HCT116 (cell line): ENCODE measurements around the gene TMEM44. TPM values are rescaled to one million over a fixed set of nuclear protein-coding genes. Genes with fewer than 3 reads are reported as not detected.

Experiments used
- ATAC-seq: fragments of 200-7000 bp; cut with Tn5 transposase; 2 replicates; pipeline ENCODE4 v1.9.1; 2020; ENCODE audit warnings: mild to moderate bottlenecking, moderate library complexity
- BruUV-seq: library from RNA; stranded (reverse); fragments of 400-500 nt; replicated peaks from 2 replicates; lab custom pipeline; 2021; lab: Mats Ljungman, UMichigan
- CTCF ChIA-PET: fragments of 300-600 bp; sonication (Branson Sonifier 250); formaldehyde crosslinking; loops from one replicate; lab custom pipeline; 2021; ENCODE audit warnings: antibody characterized with exemption; lab: Charles Lee
- POLR2A ChIA-PET: fragments of 300-600, 350-600 bp; sonication (Branson Sonifier 250); formaldehyde crosslinking; loops from one replicate; lab custom pipeline; 2021; ENCODE audit warnings: antibody characterized with exemption; lab: Charles Lee
- RAD21 ChIA-PET, 2 experiments: fragments of 300-600 bp; sonication (Branson Sonifier 250); formaldehyde crosslinking; loops; one replicate each; lab custom pipeline; 2023; ENCODE audit warnings: low total read pairs in 2 of 2; ENCODE audit not compliant: uncharacterized antibody in 2 of 2, unreplicated experiment in 2 of 2, low non-redundant PET in 1 of 2; lab: Charles Lee
- DNase-seq: peaks from one replicate; pipeline ENCODE4 v3.0.0-alpha.2; 2010; ENCODE audit warnings: low read depth, low spot score
- H2AFZ ChIP-seq: fragments of 200-600 bp; shearing (Covaris generic), sonication (generic); 2 replicates; pipeline ENCODE4 v1.6.1; 2017; ENCODE audit warnings: low read depth, mixed run types, mixed read lengths, antibody characterized with exemption, low read length; ENCODE audit not compliant: poor library complexity, severe bottlenecking
- H3K27ac ChIP-seq: 2 replicates; pipeline ENCODE4 v1.5.1; 2012; ENCODE audit warnings: low read depth, low read length
- H3K27me3 ChIP-seq: fragments of 200-600 bp; sonication (generic); 2 replicates; pipeline ENCODE4 v1.6.1; 2016; ENCODE audit warnings: mixed run types, low read length, mixed read lengths; ENCODE audit not compliant: insufficient read depth
- H3K36me3 ChIP-seq, 2 experiments: fragments of 200-500 bp in 1 of 2; fragments of 200-600 bp in 1 of 2; sonication (Bioruptor generic) in 1 of 2; sonication (generic) in 1 of 2; 2 replicates each; pipeline versions ENCODE4 v1.5.1 to v1.6.1; 2014 to 2016; ENCODE audit warnings: low read length in 2 of 2, inconsistent platforms in 1 of 2, mixed read lengths in 1 of 2, mixed run types in 1 of 2; ENCODE audit not compliant: insufficient read depth in 2 of 2, control insufficient read depth in 1 of 2
- H3K4me1 ChIP-seq, 2 experiments: fragments of 200-600 bp in 1 of 2; sonication (generic) in 1 of 2; 2 replicates each; pipeline versions ENCODE4 v1.5.1 to v1.6.1; 2012 to 2017; ENCODE audit warnings: low read length in 2 of 2, inconsistent platforms in 1 of 2, mild to moderate bottlenecking in 1 of 2, mixed read lengths in 1 of 2, mixed run types in 1 of 2, moderate library complexity in 1 of 2; ENCODE audit not compliant: insufficient read depth in 2 of 2, control insufficient read depth in 1 of 2
- H3K4me2 ChIP-seq: fragments of 200-600 bp; sonication (generic); 2 replicates; pipeline ENCODE4 v1.6.1; 2017; ENCODE audit warnings: mixed run types, low read length, mixed read lengths
- H3K4me3 ChIP-seq, 2 experiments: fragments of 200-600 bp in 1 of 2; sonication (generic) in 1 of 2; replicated peaks in 1 of 2; 2 replicates each; pipeline ENCODE4 v1.5.1; 2011 to 2016; ENCODE audit warnings: low read length in 2 of 2, control low read depth in 1 of 2, low read depth in 1 of 2, mild to moderate bottlenecking in 1 of 2, mixed read lengths in 1 of 2, mixed run types in 1 of 2
- H3K79me2 ChIP-seq: fragments of 200-600 bp; sonication (generic); 2 replicates; pipeline ENCODE4 v1.6.1; 2017; ENCODE audit warnings: mild to moderate bottlenecking, mixed run types, low read length, moderate library complexity, mixed read lengths; ENCODE audit not compliant: insufficient read depth
- H3K9ac ChIP-seq: fragments of 200-600 bp; sonication (generic); 2 replicates; pipeline ENCODE4 v1.6.1; 2016; ENCODE audit warnings: low read length, mixed read lengths
- H3K9me2 ChIP-seq: fragments of 200-600 bp; sonication (generic), shearing (Covaris generic); 2 replicates; pipeline ENCODE4 v1.6.1; 2017; ENCODE audit warnings: mixed run types, mild to moderate bottlenecking, moderate library complexity; ENCODE audit not compliant: insufficient read depth
- H3K9me3 ChIP-seq, 2 experiments: fragments of 200-500 bp in 1 of 2; fragments of 200-600 bp in 1 of 2; sonication (Bioruptor generic) in 1 of 2; sonication (generic) in 1 of 2; 2 replicates each; pipeline ENCODE4 v1.6.1; 2014 to 2017; ENCODE audit warnings: low read length in 2 of 2, mixed read lengths in 2 of 2, inconsistent platforms in 1 of 2, low read depth in 1 of 2, mild to moderate bottlenecking in 1 of 2, mixed run types in 1 of 2, moderate library complexity in 1 of 2; ENCODE audit not compliant: control insufficient read depth in 1 of 2, insufficient read depth in 1 of 2
- H4K20me1 ChIP-seq: fragments of 200-600 bp; sonication (generic), shearing (Covaris generic); 2 replicates; pipeline ENCODE4 v1.6.1; 2017; ENCODE audit warnings: mixed run types, mild to moderate bottlenecking, moderate library complexity; ENCODE audit not compliant: insufficient read depth
- CTCF ChIP-seq, 3 experiments: fragments of 200-600 bp in 1 of 3; sonication (generic) in 1 of 3; IDR thresholded peaks in 2 of 3; conservative IDR thresholded peaks in 1 of 3; 2 replicates each; pipeline ENCODE4 v1.5.1; 2012 to 2017; ENCODE audit warnings: low read depth in 2 of 3, low read length in 2 of 3, antibody characterized with exemption in 1 of 3, borderline replicate concordance in 1 of 3, control low read depth in 1 of 3, mild to moderate bottlenecking in 1 of 3, mixed read lengths in 1 of 3, mixed run types in 1 of 3, moderate library complexity in 1 of 3; ENCODE audit not compliant: insufficient read depth in 1 of 3
- EGR1 ChIP-seq: IDR thresholded peaks from 2 replicates; pipeline ENCODE4 v1.6.1; 2012; ENCODE audit warnings: low read depth
- FOSL1 ChIP-seq: IDR thresholded peaks from 2 replicates; pipeline ENCODE4 v1.6.1; 2012; ENCODE audit warnings: low read depth
- JUND ChIP-seq: IDR thresholded peaks from 2 replicates; pipeline ENCODE4 v1.6.1; 2012
- MAX ChIP-seq: IDR thresholded peaks from 2 replicates; pipeline ENCODE4 v1.6.1; 2012
- RAD21 ChIP-seq: IDR thresholded peaks from 2 replicates; pipeline ENCODE4 v1.6.1; 2012; ENCODE audit warnings: low read depth, mild to moderate bottlenecking
- REST ChIP-seq: IDR thresholded peaks from 2 replicates; pipeline ENCODE4 v1.6.1; 2012; ENCODE audit warnings: low read depth
- SIN3A ChIP-seq: IDR thresholded peaks from 2 replicates; pipeline ENCODE4 v1.6.1; 2012; ENCODE audit warnings: low read depth
- SP1 ChIP-seq: IDR thresholded peaks from 2 replicates; pipeline ENCODE4 v1.6.1; 2012; ENCODE audit warnings: low read depth
- SRF ChIP-seq: IDR thresholded peaks from 2 replicates; pipeline ENCODE4 v1.6.1; 2012; ENCODE audit warnings: low read depth
- TCF7L2 ChIP-seq: IDR thresholded peaks from 2 replicates; pipeline ENCODE4 v1.7.0; 2011; ENCODE audit warnings: borderline replicate concordance, inconsistent platforms; ENCODE audit not compliant: insufficient read depth, insufficient read length; ENCODE audit errors: extremely low read depth
- ZFX ChIP-seq: fragments of 450-650 bp; IDR thresholded peaks from 2 replicates; pipeline ENCODE4 v1.6.1; 2017
- ZNF274 ChIP-seq: fragments of 200-500 bp; sonication (Bioruptor generic); IDR thresholded peaks from 2 replicates; pipeline ENCODE4 v1.6.1; 2014; ENCODE audit warnings: mild to moderate bottlenecking, low read depth, low read length, inconsistent platforms
- intact Hi-C: fragments of 100-400 bp; cut with micrococcal nuclease; formaldehyde crosslinking; loops from 2 replicates; pipeline ENCODE4 v1.10.0; 2022
- total RNA-seq: library from RNA; stranded (reverse); gene quantifications from one replicate; pipeline ENCODE4 v1.2.1, GENCODE V29; 2021; ENCODE audit not compliant: unreplicated experiment
- TF ChIP-seq, protein P1 (sequence below): IDR thresholded peaks from 2 replicates; pipeline ENCODE4 v1.6.1; 2012

TMEM44 gene
- total RNA-seq, 1 experiment from 2014 or later: 30.3 TPM

DNA sequence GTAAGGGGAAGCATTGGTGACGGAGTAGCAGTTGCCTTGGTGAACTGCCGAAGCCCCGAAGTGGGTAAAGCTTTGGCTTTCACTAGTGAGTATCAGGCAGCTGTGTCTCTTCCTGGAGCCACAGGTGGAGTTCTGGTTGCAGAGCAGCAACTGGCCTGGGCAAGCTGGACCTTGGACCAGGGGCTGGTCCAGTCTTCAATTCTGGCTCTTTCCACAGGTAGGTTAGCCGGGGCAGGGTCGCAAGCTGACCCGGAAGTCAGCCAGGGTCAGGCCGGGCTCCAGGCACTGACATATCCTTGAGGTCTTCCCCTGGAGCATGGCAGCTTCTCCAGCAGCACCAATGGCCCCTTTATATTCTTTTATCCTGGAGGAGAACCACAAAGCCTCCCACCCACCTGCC, 73.2 kb downstream of the TMEM44 start:
- H3K4me2 ChIP-seq: no peak overlapping the region
- H4K20me1 ChIP-seq: no peaks in the 10 kb centered on the region
- ChIA-PET POLR2A (no interaction called here), CTCF (no interaction called here), RAD21 (no interaction called here)
- H3K9me2 ChIP-seq: no peaks in the 10 kb centered on the region
- DNase-seq (no peak), ATAC-seq (no peak)
- TF ChIP-seq REST (no peak), SRF (no peak), MAX (no peak), SP1 (no peak), RAD21 (no peak)
- H3K79me2 ChIP-seq: no peaks in the 10 kb centered on the region
- H3K27me3 ChIP-seq: no peaks in the 10 kb centered on the region
- no peak overlapping the region for H3K27ac ChIP-seq
- BruUV-seq: no TSS peak
- no peak overlapping the region for H2AFZ ChIP-seq
- H3K4me3 ChIP-seq: no peak overlapping the region
- no peaks in the 10 kb centered on the region for H3K9me3 ChIP-seq
- no peak overlapping the region for H3K9ac ChIP-seq
- no peaks in the 10 kb centered on the region for H3K36me3 ChIP-seq
- intact Hi-C loops: no loop called here
- peaks cover 0 to 7% of the 10 kb centered on the region in 2 experiments; a peak in 2 of 4 replicates for H3K4me1 ChIP-seq

DNA sequence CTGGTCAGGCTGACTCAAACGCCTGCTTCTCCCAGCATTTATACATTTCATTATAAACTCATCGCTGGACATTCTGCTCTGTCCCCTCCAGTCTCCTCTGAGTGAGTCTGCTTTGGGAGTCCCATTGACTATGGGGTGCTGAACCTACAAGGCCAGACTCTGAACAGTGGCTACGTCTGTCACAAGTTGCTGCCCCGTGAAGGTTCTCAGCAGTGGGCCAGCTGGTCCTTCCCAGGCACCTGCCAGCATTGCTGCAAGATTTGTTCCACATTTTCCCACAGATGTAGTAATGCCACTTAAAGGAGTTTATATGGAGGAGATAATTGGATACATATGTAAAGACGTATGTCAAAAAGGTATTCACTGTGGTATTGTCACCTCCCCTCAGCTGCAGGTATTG, 73.7 kb downstream of the TMEM44 start:
- ChIA-PET POLR2A (no interaction called here), CTCF (no interaction called here), RAD21 (no interaction called here)
- no peaks in the 10 kb centered on the region for H3K9me3 ChIP-seq
- H3K27me3 ChIP-seq: no peaks in the 10 kb centered on the region
- H3K27ac ChIP-seq: no peak overlapping the region
- H3K4me1 ChIP-seq: peaks cover 0 to 7% of the 10 kb centered on the region in 2 experiments; a peak in 2 of 4 replicates
- H4K20me1 ChIP-seq: no peaks in the 10 kb centered on the region
- DNase-seq (no peak), ATAC-seq (no peak)
- H3K9ac ChIP-seq: no peak overlapping the region
- no peaks in the 10 kb centered on the region for H3K36me3 ChIP-seq
- H3K9me2 ChIP-seq: no peaks in the 10 kb centered on the region
- H3K79me2 ChIP-seq: no peaks in the 10 kb centered on the region
- no peak overlapping the region for H2AFZ ChIP-seq
- no peak overlapping the region for H3K4me3 ChIP-seq
- BruUV-seq: no TSS peak
- H3K4me2 ChIP-seq: no peak overlapping the region
- intact Hi-C loops: no loop called here
- no peak for TF ChIP-seq SIN3A
- TF ChIP-seq SRF: no peak
- no peak for TF ChIP-seq ZFX
- no peak for TF ChIP-seq SP1
- TF ChIP-seq, protein P1, sequence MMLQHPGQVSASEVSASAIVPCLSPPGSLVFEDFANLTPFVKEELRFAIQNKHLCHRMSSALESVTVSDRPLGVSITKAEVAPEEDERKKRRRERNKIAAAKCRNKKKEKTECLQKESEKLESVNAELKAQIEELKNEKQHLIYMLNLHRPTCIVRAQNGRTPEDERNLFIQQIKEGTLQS: no peak
- no peak for TF ChIP-seq EGR1
- no peak for TF ChIP-seq TCF7L2
- TF ChIP-seq CTCF (IDR thresholded peaks at IDR 0.05 in 2 of 3, conservative IDR thresholded peaks at IDR 0.05 in 1 of 3; ENCODE audit: borderline replicate concordance in 1 of 3, insufficient read depth in 1 of 3, low read depth in 2 of 3, low read length in 2 of 3): no peak
- TF ChIP-seq ZNF274: no peak
- no peak for TF ChIP-seq MAX
- TF ChIP-seq JUND: no peak
- no peak for TF ChIP-seq FOSL1
